NCI-H2107 (cell line): ENCODE measurements around the gene SYNPO2.
"Not testable (repeated sequence)": the region's sequence is repeated elsewhere in the genome, so short reads cannot be mapped to it uniquely, and the experiment has no call there.

Experiments
- DNase-seq: peaks from one replicate; lab custom pipeline; 2025; lab: John Stamatoyannopoulos, UW

Gene SYNPO2

GRCh38 chr4:119032921-119033685 lies 144.4 kb downstream of the SYNPO2 start:
- no peak for DNase-seq

- DNase-seq: no peak
These were observed 145.8 kb downstream of the SYNPO2 start for GRCh38 chr4:119034276-119035008.

- DNase-seq: no peak
These were observed 147.5 kb downstream of the SYNPO2 start for GRCh38 chr4:119035951-119036737.

- no peak for DNase-seq
These were observed 149.1 kb downstream of the SYNPO2 start for GRCh38 chr4:119037709-119038108.

- DNase-seq: no peak
These were observed 149.6 kb downstream of the SYNPO2 start for GRCh38 chr4:119038116-119038841.

GRCh38 chr4:119039160-119039559 lies 150.5 kb downstream of the SYNPO2 start:
- DNase-seq: no peak

- DNase-seq: no peak
These were observed 151.1 kb downstream of the SYNPO2 start for GRCh38 chr4:119039779-119040178.

GRCh38 chr4:119040261-119040660 lies 151.6 kb downstream of the SYNPO2 start:
- no peak for DNase-seq

GRCh38 chr4:119040694-119041185 lies 152.1 kb downstream of the SYNPO2 start:
- no peak for DNase-seq

GRCh38 chr4:119041396-119041795 lies 152.7 kb downstream of the SYNPO2 start:
- no peak for DNase-seq

- no peak for DNase-seq
These were observed 153.4 kb downstream of the SYNPO2 start for GRCh38 chr4:119041951-119042560.

GRCh38 chr4:119046263-119046662 lies 157.6 kb downstream of the SYNPO2 start:
- DNase-seq: no peak

- DNase-seq: not testable (repeated sequence)
These were observed 158.4 kb downstream of the SYNPO2 start for GRCh38 chr4:119047059-119047458.

- no peak for DNase-seq
These were observed 159.8 kb downstream of the SYNPO2 start for GRCh38 chr4:119048446-119048845.

- DNase-seq: no peak
These were observed 160.7 kb downstream of the SYNPO2 start for GRCh38 chr4:119049342-119049741.

GRCh38 chr4:119050527-119051090 lies 162.0 kb downstream of the SYNPO2 start:
- no peak for DNase-seq

GRCh38 chr4:119053245-119053644 lies 164.6 kb downstream of the SYNPO2 start:
- DNase-seq: no peak

GRCh38 chr4:119053997-119054396 lies 165.3 kb downstream of the SYNPO2 start:
- DNase-seq: no peak

- DNase-seq: no peak
These were observed 168.8 kb downstream of the SYNPO2 start for GRCh38 chr4:119057417-119057816.

- DNase-seq: no peak
These were observed 170.6 kb downstream of the SYNPO2 start for GRCh38 chr4:119059221-119059620.

GRCh38 chr4:119067125-119067524 lies 178.5 kb downstream of the SYNPO2 start:
- not testable (repeated sequence) for DNase-seq
